HUES64 (cell line): Measurements from ENCODE around the gene UBASH3A.

ENCODE experiments used
- H3K27ac ChIP-seq: 2 replicates; pipeline ENCODE4 v1.7.0; 2013; ENCODE audit warnings: low read depth, low read length, inconsistent platforms
- H3K27me3 ChIP-seq: 2 replicates; pipeline ENCODE4 v1.6.1; 2013; ENCODE audit warnings: mild to moderate bottlenecking, low read length; ENCODE audit not compliant: insufficient read depth
- H3K36me3 ChIP-seq: 2 replicates; pipeline ENCODE4 v1.6.1; 2013; ENCODE audit warnings: mild to moderate bottlenecking, low read length; ENCODE audit not compliant: insufficient read depth
- H3K4me1 ChIP-seq: 2 replicates; pipeline ENCODE4 v1.6.1; 2013; ENCODE audit warnings: mild to moderate bottlenecking, low read length, moderate library complexity; ENCODE audit not compliant: insufficient read depth
- H3K4me3 ChIP-seq: 2 replicates; pipeline ENCODE4 v1.5.1; 2013; ENCODE audit warnings: mild to moderate bottlenecking, low read length, moderate library complexity
- H3K9ac ChIP-seq: 2 replicates; pipeline ENCODE4 v1.6.1; 2013; ENCODE audit warnings: mild to moderate bottlenecking, low read depth, low read length
- H3K9me3 ChIP-seq: 2 replicates; pipeline ENCODE4 v1.6.1; 2013; ENCODE audit warnings: low read depth, low read length; ENCODE audit not compliant: insufficient read depth
- WGBS: fragments of 150-250, 120-280 bp; methylation state at CpG from one replicate; pipeline ENCODE4 v1.1.7; 2013; ENCODE audit warnings: missing lambda C conversion rate; 5-methylcytosine and 5-hydroxymethylcytosine counted together

Gene UBASH3A

GRCh38 chr21:42424914-42425541 is 21.3 kb downstream of the UBASH3A start:
- no peaks in the 10 kb centered on the region for H3K27me3 ChIP-seq
- H3K27ac ChIP-seq = no peak overlapping the region
- no peaks in the 10 kb centered on the region for H3K36me3 ChIP-seq
- no peaks in the 10 kb centered on the region for H3K4me1 ChIP-seq
- 89% methylated on average over 12 of the region's 12 CpGs for WGBS
- no peak overlapping the region for H3K4me3 ChIP-seq
- H3K9me3 ChIP-seq = no peaks in the 10 kb centered on the region
- no peak overlapping the region for H3K9ac ChIP-seq

- Histone ChIP-seq H3K9ac (no peak overlapping the region), H3K4me1 (no peaks in the 10 kb centered on the region), H3K9me3 (no peaks in the 10 kb centered on the region), H3K27me3 (no peaks in the 10 kb centered on the region), H3K36me3 (no peaks in the 10 kb centered on the region), H3K4me3 (no peak overlapping the region), H3K27ac (no peak overlapping the region)
- WGBS = 91% methylated on average over 4 of the region's 4 CpGs
Observed at GRCh38 chr21:42425591-42425990, 21.9 kb downstream of the UBASH3A start.

- H3K27me3 ChIP-seq = no peaks in the 10 kb centered on the region
- H3K9ac ChIP-seq = no peak overlapping the region
- H3K36me3 ChIP-seq = no peaks in the 10 kb centered on the region
- H3K4me1 ChIP-seq = no peaks in the 10 kb centered on the region
- H3K27ac ChIP-seq = no peak overlapping the region
- 89% methylated on average over 7 of the region's 7 CpGs for WGBS
- H3K4me3 ChIP-seq = no peak overlapping the region
- H3K9me3 ChIP-seq = no peaks in the 10 kb centered on the region
Observed at GRCh38 chr21:42426424-42426823, 22.7 kb downstream of the UBASH3A start.

- H3K9ac ChIP-seq = no peak overlapping the region
- H3K9me3 ChIP-seq = no peaks in the 10 kb centered on the region
- 87% methylated on average over 10 of the region's 10 CpGs for WGBS
- H3K27ac ChIP-seq = no peak overlapping the region
- H3K27me3 ChIP-seq = no peaks in the 10 kb centered on the region
- H3K4me3 ChIP-seq = no peak overlapping the region
- H3K36me3 ChIP-seq = no peaks in the 10 kb centered on the region
- H3K4me1 ChIP-seq = no peaks in the 10 kb centered on the region
Observed at GRCh38 chr21:42426876-42427480, 23.3 kb downstream of the UBASH3A start.

GRCh38 chr21:42427809-42428419 is 24.2 kb downstream of the UBASH3A start:
- no peak overlapping the region for H3K9ac ChIP-seq
- H3K4me1 ChIP-seq = no peaks in the 10 kb centered on the region
- H3K36me3 ChIP-seq = no peaks in the 10 kb centered on the region
- no peaks in the 10 kb centered on the region for H3K27me3 ChIP-seq
- H3K27ac ChIP-seq = no peak overlapping the region
- H3K9me3 ChIP-seq = peaks cover 3% of the 10 kb centered on the region
- WGBS = 93% methylated on average over 10 of the region's 10 CpGs
- H3K4me3 ChIP-seq = no peak overlapping the region

- H3K4me1 ChIP-seq = no peaks in the 10 kb centered on the region
- peaks cover 3% of the 10 kb centered on the region for H3K9me3 ChIP-seq
- 95% methylated on average over 1 of the region's 1 CpG for WGBS
- no peak overlapping the region for H3K4me3 ChIP-seq
- H3K27me3 ChIP-seq = no peaks in the 10 kb centered on the region
- H3K27ac ChIP-seq = no peak overlapping the region
- H3K36me3 ChIP-seq = no peaks in the 10 kb centered on the region
- H3K9ac ChIP-seq = no peak overlapping the region
Observed at GRCh38 chr21:42429021-42429420, 25.3 kb downstream of the UBASH3A start.

GRCh38 chr21:42429856-42430255 is 26.2 kb downstream of the UBASH3A start:
- 51% methylated on average over 9 of the region's 9 CpGs for WGBS
- peaks cover 3% of the 10 kb centered on the region for H3K9me3 ChIP-seq
- no peak overlapping the region for H3K4me3 ChIP-seq
- H3K4me1 ChIP-seq = no peaks in the 10 kb centered on the region
- H3K27me3 ChIP-seq = no peaks in the 10 kb centered on the region
- H3K36me3 ChIP-seq = no peaks in the 10 kb centered on the region
- H3K27ac ChIP-seq = no peak overlapping the region
- H3K9ac ChIP-seq = no peak overlapping the region

GRCh38 chr21:42430521-42430920 is 26.8 kb downstream of the UBASH3A start:
- Histone ChIP-seq H3K9me3 (peaks cover 3% of the 10 kb centered on the region), H3K4me1 (no peaks in the 10 kb centered on the region), H3K27me3 (no peaks in the 10 kb centered on the region), H3K4me3 (no peak overlapping the region), H3K36me3 (no peaks in the 10 kb centered on the region), H3K27ac (no peak overlapping the region), H3K9ac (no peak overlapping the region)
- 86% methylated on average over 6 of the region's 6 CpGs for WGBS

GRCh38 chr21:42431196-42431595 is 27.5 kb downstream of the UBASH3A start:
- no peak overlapping the region for H3K4me3 ChIP-seq
- H3K27me3 ChIP-seq = no peaks in the 10 kb centered on the region
- H3K4me1 ChIP-seq = no peaks in the 10 kb centered on the region
- H3K9ac ChIP-seq = no peak overlapping the region
- no peaks in the 10 kb centered on the region for H3K36me3 ChIP-seq
- 81% methylated on average over 7 of the region's 7 CpGs for WGBS
- H3K9me3 ChIP-seq = peaks cover 3% of the 10 kb centered on the region
- no peak overlapping the region for H3K27ac ChIP-seq

GRCh38 chr21:42432695-42433094 is 29.0 kb downstream of the UBASH3A start:
- peaks cover 6% of the 10 kb centered on the region for H3K9me3 ChIP-seq
- no peak overlapping the region for H3K27ac ChIP-seq
- H3K27me3 ChIP-seq = no peaks in the 10 kb centered on the region
- no peak overlapping the region for H3K9ac ChIP-seq
- no peaks in the 10 kb centered on the region for H3K36me3 ChIP-seq
- no peaks in the 10 kb centered on the region for H3K4me1 ChIP-seq
- whole genome bisulfite sequencing = 86% methylated on average over 1 of the region's 1 CpG
- H3K4me3 ChIP-seq = no peak overlapping the region

GRCh38 chr21:42433946-42434551 is 30.3 kb downstream of the UBASH3A start:
- Histone ChIP-seq H3K27ac (no peak overlapping the region), H3K27me3 (no peaks in the 10 kb centered on the region), H3K9me3 (peaks cover 6% of the 10 kb centered on the region), H3K4me1 (no peaks in the 10 kb centered on the region), H3K4me3 (no peak overlapping the region), H3K36me3 (no peaks in the 10 kb centered on the region), H3K9ac (no peak overlapping the region)
- WGBS = 81% methylated on average over 10 of the region's 10 CpGs
